Progenitor cell of endocrine pancreas (in vitro differentiated cells): Measurements from ENCODE around the gene KLF5. TPM values are rescaled to one million over a fixed set of nuclear protein-coding genes. Genes with fewer than 3 reads are reported as not detected.

Experiments
- DNase-seq: peaks from one replicate; pipeline ENCODE4 v3.0.0; 2021; ENCODE audit warnings: low spot score; ENCODE audit not compliant: unreplicated experiment
- H3K27ac Mint-ChIP-seq: 2 replicates; pipeline ENCODE4 v1.8.0; 2021; ENCODE audit warnings: mild to moderate bottlenecking, moderate library complexity, mixed read lengths
- H3K27me3 Mint-ChIP-seq: 2 replicates; pipeline ENCODE4 v1.8.0; 2021; ENCODE audit warnings: mixed read lengths
- H3K36me3 Mint-ChIP-seq: 2 replicates; pipeline ENCODE4 v1.8.0; 2022; ENCODE audit warnings: mixed read lengths; ENCODE audit not compliant: insufficient read depth
- H3K4me1 Mint-ChIP-seq: 2 replicates; pipeline ENCODE4 v1.8.0; 2021; ENCODE audit warnings: low read depth, mixed read lengths
- H3K4me3 Mint-ChIP-seq: 2 replicates; pipeline ENCODE4 v1.8.0; 2021; ENCODE audit warnings: low read depth, mild to moderate bottlenecking, moderate library complexity, mixed read lengths
- H3K9me3 Mint-ChIP-seq: 2 replicates; pipeline ENCODE4 v1.8.0; 2021; ENCODE audit warnings: low read depth, mixed read lengths
- CTCF ChIP-seq: fragments of 200-600 bp; sonication (generic); IDR thresholded peaks from one replicate; pipeline ENCODE4 v1.5.0; 2021; ENCODE audit warnings: antibody characterized with exemption, mild to moderate bottlenecking; ENCODE audit not compliant: unreplicated experiment
- total RNA-seq: library from RNA; stranded (reverse); gene quantifications from 2 replicates; pipeline ENCODE4 v1.2.1, GENCODE V29; 2021

The KLF5 gene
- total RNA-seq, 1 donor from 2014 or later: 111 TPM

GRCh38 chr13:73110814-73111213 lies 52.0 kb downstream of the KLF5 start:
- H3K4me1 Mint-ChIP-seq: peaks cover 22% of the 10 kb centered on the region
- peak overlapping the region; percentile 73 for H3K27ac Mint-ChIP-seq
- no peak for DNase-seq
- H3K36me3 Mint-ChIP-seq: no peaks in the 10 kb centered on the region
- no peak for TF ChIP-seq CTCF
- peaks cover 4% of the 10 kb centered on the region for H3K9me3 Mint-ChIP-seq
- H3K27me3 Mint-ChIP-seq: no peaks in the 10 kb centered on the region
- no peak overlapping the region for H3K4me3 Mint-ChIP-seq

- no peaks in the 10 kb centered on the region for H3K27me3 Mint-ChIP-seq
- peaks cover 4% of the 10 kb centered on the region for H3K9me3 Mint-ChIP-seq
- no peaks in the 10 kb centered on the region for H3K36me3 Mint-ChIP-seq
- H3K4me3 Mint-ChIP-seq: no peak overlapping the region
- H3K27ac Mint-ChIP-seq: no peak overlapping the region
- DNase-seq: no peak
- H3K4me1 Mint-ChIP-seq: peaks cover 22% of the 10 kb centered on the region
- TF ChIP-seq CTCF: no peak
Observed at GRCh38 chr13:73111331-73111730, 52.5 kb downstream of the KLF5 start.

GRCh38 chr13:73119612-73120011 lies 60.8 kb downstream of the KLF5 start:
- Mint-ChIP-seq H3K27me3 (no peaks in the 10 kb centered on the region), H3K27ac (no peak overlapping the region), H3K4me1 (no peaks in the 10 kb centered on the region), H3K4me3 (no peak overlapping the region), H3K36me3 (no peaks in the 10 kb centered on the region), H3K9me3 (peaks cover under 1% of the 10 kb centered on the region)
- no peak for DNase-seq
- no peak for TF ChIP-seq CTCF
